GM19397 (cell line): Measurements from ENCODE around the gene ZDHHC15.
"Not testable (repeated sequence)": the region's sequence is repeated elsewhere in the genome, so short reads cannot be mapped to it uniquely, and the experiment has no call there.

Experiments used
- ATAC-seq: cut with Tn5 transposase; IDR thresholded peaks from one replicate; pipeline ENCODE4 v1.9.1; 2021; ENCODE audit warnings: mild to moderate bottlenecking, moderate library complexity; ENCODE audit not compliant: unreplicated experiment

Gene ZDHHC15

GRCh38 chrX:75522565-75523431, at the start of gene ZDHHC15:
Gene ZDHHC15 (minus strand): TSS chrX:75523037. CDS start chrX:75523024, 13 bp downstream.
- ATAC-seq = no peak

GRCh38 chrX:75560544-75560943, 37.7 kb upstream of the ZDHHC15 start:
- not testable (repeated sequence) for ATAC-seq

- ATAC-seq = no peak
These were observed 24.9 kb upstream of the ZDHHC15 start for GRCh38 chrX:75547783-75548182.

GRCh38 chrX:75546724-75547511, 24.1 kb upstream of the ZDHHC15 start:
- no peak for ATAC-seq

- no peak for ATAC-seq
These were observed 21.9 kb upstream of the ZDHHC15 start for GRCh38 chrX:75544786-75545185.

GRCh38 chrX:75483933-75484332, 38.9 kb downstream of the ZDHHC15 start:
- ATAC-seq = no peak

GRCh38 chrX:75461780-75462179, 61.1 kb downstream of the ZDHHC15 start:
- not testable (repeated sequence) for ATAC-seq

GRCh38 chrX:75421688-75422230, 101.1 kb downstream of the ZDHHC15 start:
- no peak for ATAC-seq

GRCh38 chrX:75407153-75407552, 115.7 kb downstream of the ZDHHC15 start:
- ATAC-seq = not testable (repeated sequence)

GRCh38 chrX:75390470-75390869, 132.4 kb downstream of the ZDHHC15 start:
- ATAC-seq = no peak

GRCh38 chrX:75369721-75370120, 153.1 kb downstream of the ZDHHC15 start:
- ATAC-seq = no peak

- no peak for ATAC-seq
These were observed 156.0 kb downstream of the ZDHHC15 start for GRCh38 chrX:75366861-75367260.

- ATAC-seq = no peak
These were observed 157.4 kb downstream of the ZDHHC15 start for GRCh38 chrX:75365243-75365975.

GRCh38 chrX:75361788-75362187, 161.0 kb downstream of the ZDHHC15 start:
- ATAC-seq = no peak

- not testable (repeated sequence) for ATAC-seq
These were observed 174.2 kb downstream of the ZDHHC15 start for GRCh38 chrX:75348601-75349000.

GRCh38 chrX:75337525-75337924, 185.3 kb downstream of the ZDHHC15 start:
- ATAC-seq = no peak

- ATAC-seq = no peak
These were observed 187.7 kb downstream of the ZDHHC15 start for GRCh38 chrX:75335127-75335458.

GRCh38 chrX:75334407-75335126, 188.3 kb downstream of the ZDHHC15 start:
- ATAC-seq = not testable (repeated sequence)

- no peak for ATAC-seq
These were observed 195.2 kb downstream of the ZDHHC15 start for GRCh38 chrX:75327607-75328006.
